Astrocyte (in vitro differentiated cells and primary cell): ENCODE results near the gene RUFY3.

ENCODE experiments used
- CTCF ChIP-seq: IDR thresholded peaks from 2 replicates; pipeline ENCODE4 v1.5.1; 2011; ENCODE audit warnings: low read depth, mild to moderate bottlenecking, inconsistent platforms, low read length, moderate library complexity; ENCODE audit not compliant: insufficient read depth
- EZH2 ChIP-seq: IDR thresholded peaks from 2 replicates; pipeline ENCODE4 v1.6.1; 2012; ENCODE audit warnings: mild to moderate bottlenecking, low read length, inconsistent platforms; ENCODE audit not compliant: insufficient read depth

GRCh38 chr4:70793626-70794025 is 71.9 kb downstream of the RUFY3 start:
- no peak for TF ChIP-seq CTCF
- no peak for TF ChIP-seq EZH2
